ENCODE measurements around the gene SPINK8. TPM values are rescaled to one million over a fixed set of nuclear protein-coding genes. Genes with fewer than 3 reads are reported as not detected.
"Not testable (repeated sequence)": the region's sequence is repeated elsewhere in the genome, so short reads cannot be mapped to it uniquely, and the experiment has no call there.

The SPINK8 gene
- total RNA-seq, 1 donor from 2014 or later, result not detected

DNA sequence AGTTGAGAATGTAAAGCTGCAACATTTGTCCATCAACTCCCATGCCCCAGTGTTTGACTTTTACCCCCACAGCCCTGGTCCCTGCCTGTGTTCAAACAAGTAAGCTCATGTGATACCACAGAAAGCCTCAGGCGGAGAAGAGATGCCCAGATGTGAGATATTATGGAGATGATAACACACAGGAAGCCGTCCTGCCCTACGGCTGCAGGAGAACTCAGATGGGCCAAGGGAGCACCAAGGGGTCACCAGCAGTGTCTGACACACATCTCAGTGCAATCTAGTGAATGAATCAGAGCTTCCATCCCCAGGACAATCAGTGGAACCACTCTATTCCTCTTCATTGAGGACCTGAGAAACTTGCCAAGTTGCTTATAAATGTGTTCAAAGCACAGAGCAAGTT lies 14.0 kb upstream of the SPINK8 start:
- H3K4me3 Mint-ChIP-seq (ENCODE audit: low read depth), result no peak overlapping the region
- no peaks in the 10 kb centered on the region for H3K4me1 Mint-ChIP-seq (ENCODE audit: low read depth)
- peaks cover 35% of the 10 kb centered on the region for H3K27me3 Mint-ChIP-seq (ENCODE audit: low read depth)
- DNase-seq (ENCODE audit: low spot score), result no peak
- H3K27ac Mint-ChIP-seq, result no peak overlapping the region
- no peaks in the 10 kb centered on the region for H3K36me3 Mint-ChIP-seq (ENCODE audit: low read depth)
- no peaks in the 10 kb centered on the region for H3K9me3 Mint-ChIP-seq
- intact Hi-C loops (cut with micrococcal nuclease), result no loop called here

DNA sequence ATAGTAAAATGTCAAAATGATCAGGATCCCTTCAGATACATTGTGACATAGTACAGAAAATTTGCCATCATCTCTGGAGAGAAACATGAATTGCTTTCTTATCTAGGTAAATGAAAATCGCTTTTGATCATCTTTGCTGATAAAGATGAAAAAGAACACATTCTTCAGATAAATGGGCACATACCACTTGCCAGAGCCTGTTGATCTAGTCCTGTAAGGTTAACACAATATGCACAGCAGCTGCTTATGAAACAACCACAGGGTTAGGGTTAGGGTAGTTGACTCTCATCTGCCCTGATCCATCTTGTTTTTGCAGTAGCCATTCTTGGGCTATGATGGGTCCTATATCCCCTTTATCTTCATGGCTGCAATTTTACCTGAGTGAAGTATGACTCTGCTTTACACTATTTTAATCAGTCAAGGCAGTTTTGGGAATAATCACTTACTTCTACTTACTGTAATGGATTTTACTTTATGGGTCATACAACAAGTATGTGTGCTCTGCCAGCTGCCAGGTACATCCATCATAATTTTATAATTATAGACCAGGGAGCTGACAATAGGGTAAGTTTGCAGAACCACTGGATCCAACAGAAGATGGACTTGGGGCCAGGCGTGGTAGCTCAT lies 12.6 kb upstream of the SPINK8 start:
- Mint-ChIP-seq H3K27ac (no peak overlapping the region), H3K27me3 (ENCODE audit: low read depth) (peaks cover 35% of the 10 kb centered on the region), H3K4me3 (ENCODE audit: low read depth) (no peak overlapping the region), H3K9me3 (no peaks in the 10 kb centered on the region), H3K36me3 (ENCODE audit: low read depth) (no peaks in the 10 kb centered on the region), H3K4me1 (ENCODE audit: low read depth) (no peaks in the 10 kb centered on the region)
- intact Hi-C loops (cut with micrococcal nuclease), result no loop called here
- DNase-seq (ENCODE audit: low spot score), result no peak

DNA sequence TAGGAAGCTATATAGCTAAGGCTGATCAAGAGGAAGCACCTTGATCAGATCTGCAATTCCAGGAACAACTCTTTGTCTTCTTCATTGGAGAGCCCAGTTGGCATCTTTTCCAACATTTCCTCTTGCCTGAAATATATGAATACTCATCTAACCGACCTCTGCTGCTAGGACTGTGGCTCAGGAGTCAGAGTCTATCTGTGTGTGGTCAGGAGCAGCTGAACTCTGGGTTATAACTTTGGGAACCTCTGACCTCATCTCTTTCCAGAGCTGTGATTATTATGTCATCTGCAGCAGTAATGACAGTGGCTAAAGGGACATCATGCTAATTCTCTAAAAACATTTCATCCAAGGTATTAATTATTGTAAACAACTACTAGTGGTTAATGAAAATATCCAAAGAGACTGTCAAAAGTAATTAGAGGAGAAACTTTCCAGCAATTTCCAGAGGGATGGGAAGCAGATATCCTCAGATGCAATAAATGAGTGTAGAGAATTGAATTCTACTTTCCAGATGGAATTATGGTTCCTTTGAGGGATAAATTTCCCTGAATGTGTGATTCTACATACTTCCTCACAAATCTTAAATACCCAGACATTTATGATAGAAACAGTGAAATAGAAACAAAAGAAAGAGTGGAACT lies 11.5 kb upstream of the SPINK8 start:
- DNase-seq (ENCODE audit: low spot score), result no peak
- Mint-ChIP-seq H3K36me3 (ENCODE audit: low read depth) (no peaks in the 10 kb centered on the region), H3K4me1 (ENCODE audit: low read depth) (no peaks in the 10 kb centered on the region), H3K27ac (no peak overlapping the region), H3K9me3 (no peaks in the 10 kb centered on the region), H3K27me3 (ENCODE audit: low read depth) (peaks cover 30% of the 10 kb centered on the region), H3K4me3 (ENCODE audit: low read depth) (no peak overlapping the region)
- intact Hi-C loops (cut with micrococcal nuclease), result no loop called here

DNA sequence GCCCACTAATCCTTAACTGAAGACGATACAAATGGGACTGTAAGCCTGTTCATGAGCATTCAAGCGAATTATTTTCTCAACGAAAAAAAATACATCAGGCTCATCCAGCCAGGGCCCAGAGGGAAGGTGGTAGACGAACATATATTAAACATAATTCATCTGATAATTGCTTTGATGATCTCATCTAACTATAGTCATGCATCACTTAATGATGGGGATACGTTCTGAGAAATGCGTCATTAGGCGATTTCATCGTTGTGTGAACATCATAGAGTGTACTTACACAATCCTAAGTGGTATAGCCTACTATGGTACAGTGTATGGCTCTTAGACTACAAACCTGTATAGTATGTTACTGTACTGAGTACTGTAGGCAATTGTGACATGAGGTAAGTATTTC lies 10.0 kb upstream of the SPINK8 start:
- Mint-ChIP-seq H3K27me3 (ENCODE audit: low read depth) (peaks cover 24% of the 10 kb centered on the region), H3K4me3 (ENCODE audit: low read depth) (no peak overlapping the region), H3K36me3 (ENCODE audit: low read depth) (no peaks in the 10 kb centered on the region), H3K27ac (no peak overlapping the region), H3K9me3 (no peaks in the 10 kb centered on the region), H3K4me1 (ENCODE audit: low read depth) (no peaks in the 10 kb centered on the region)
- intact Hi-C loops (cut with micrococcal nuclease), result no loop called here
- DNase-seq (ENCODE audit: low spot score), result no peak

DNA sequence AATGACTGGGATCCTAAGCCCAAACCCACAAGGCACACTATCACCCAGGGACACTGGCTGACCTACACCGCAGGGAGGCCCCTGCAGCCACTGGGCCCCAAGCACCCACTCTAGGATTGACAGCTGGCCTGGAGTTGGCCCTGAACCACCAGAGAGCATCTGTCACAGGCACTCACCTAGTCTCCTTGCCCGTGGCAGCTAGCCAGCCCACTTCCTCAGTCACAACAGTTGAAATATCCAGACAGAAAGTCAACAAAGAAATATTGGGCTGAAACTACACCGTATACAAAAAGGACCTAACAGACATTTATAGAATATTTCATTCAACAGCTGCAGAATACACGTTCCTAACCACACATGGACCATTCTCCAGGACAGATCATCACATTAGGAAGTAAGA lies 5.2 kb upstream of the SPINK8 start:
- Mint-ChIP-seq H3K27me3 (ENCODE audit: low read depth) (peaks cover 23% of the 10 kb centered on the region), H3K4me3 (ENCODE audit: low read depth) (no peak overlapping the region), H3K27ac (no peak overlapping the region), H3K9me3 (no peaks in the 10 kb centered on the region), H3K36me3 (ENCODE audit: low read depth) (no peaks in the 10 kb centered on the region), H3K4me1 (ENCODE audit: low read depth) (no peaks in the 10 kb centered on the region)
- intact Hi-C loops (cut with micrococcal nuclease), result no loop called here
- DNase-seq (ENCODE audit: low spot score), result no peak

DNA sequence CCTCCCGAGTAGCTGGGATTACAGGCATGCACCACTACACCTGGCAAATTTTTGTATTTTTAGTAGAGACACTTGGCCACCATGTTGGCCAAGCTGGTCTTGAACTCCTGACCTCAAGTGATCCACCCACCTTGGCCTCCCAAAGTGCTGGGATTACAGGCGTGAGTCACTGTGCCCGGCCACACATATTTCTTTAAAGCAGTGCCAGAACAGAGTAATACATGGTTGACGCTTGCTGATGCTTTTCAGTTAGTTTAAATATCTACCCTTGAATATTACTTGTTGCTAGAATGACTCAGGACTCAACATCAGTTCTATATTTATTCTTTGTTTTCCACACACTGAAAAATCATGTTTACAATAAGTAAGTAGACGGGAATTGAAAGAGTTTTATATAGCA lies 4.1 kb upstream of the SPINK8 start:
- DNase-seq (ENCODE audit: low spot score); H3K36me3 Mint-ChIP-seq (ENCODE audit: low read depth); intact Hi-C loops (cut with micrococcal nuclease); H3K4me1 Mint-ChIP-seq (ENCODE audit: low read depth); H3K27ac Mint-ChIP-seq; H3K9me3 Mint-ChIP-seq; H3K4me3 Mint-ChIP-seq (ENCODE audit: low read depth): not testable (repeated sequence)
- peaks cover 32% of the 10 kb centered on the region for H3K27me3 Mint-ChIP-seq (ENCODE audit: low read depth)

DNA sequence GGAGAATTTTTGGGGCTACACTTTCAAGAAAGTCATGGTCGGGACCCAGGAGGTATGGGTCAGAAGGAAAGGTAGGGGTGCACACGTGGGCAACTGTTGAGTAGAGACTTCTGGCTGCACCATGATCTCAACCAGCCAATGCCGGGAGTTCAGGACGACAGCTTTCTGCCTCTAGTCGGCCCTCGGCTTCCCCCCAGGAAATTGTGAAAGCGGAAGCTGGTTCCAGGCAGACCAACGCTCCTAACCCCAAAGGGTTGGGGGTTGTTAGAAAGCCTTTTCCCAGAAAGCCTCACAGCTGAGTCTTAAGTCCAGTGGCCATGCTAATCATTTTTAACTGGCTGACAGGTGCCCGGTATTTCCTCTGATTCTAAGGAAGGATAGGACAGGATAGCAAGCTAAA lies 1.8 kb upstream of the SPINK8 start:
- H3K36me3 Mint-ChIP-seq (ENCODE audit: low read depth); intact Hi-C loops (cut with micrococcal nuclease); DNase-seq (ENCODE audit: low spot score); H3K4me1 Mint-ChIP-seq (ENCODE audit: low read depth); H3K9me3 Mint-ChIP-seq; H3K27ac Mint-ChIP-seq; H3K4me3 Mint-ChIP-seq (ENCODE audit: low read depth): not testable (repeated sequence)
- H3K27me3 Mint-ChIP-seq (ENCODE audit: low read depth), result peaks cover 33% of the 10 kb centered on the region

DNA sequence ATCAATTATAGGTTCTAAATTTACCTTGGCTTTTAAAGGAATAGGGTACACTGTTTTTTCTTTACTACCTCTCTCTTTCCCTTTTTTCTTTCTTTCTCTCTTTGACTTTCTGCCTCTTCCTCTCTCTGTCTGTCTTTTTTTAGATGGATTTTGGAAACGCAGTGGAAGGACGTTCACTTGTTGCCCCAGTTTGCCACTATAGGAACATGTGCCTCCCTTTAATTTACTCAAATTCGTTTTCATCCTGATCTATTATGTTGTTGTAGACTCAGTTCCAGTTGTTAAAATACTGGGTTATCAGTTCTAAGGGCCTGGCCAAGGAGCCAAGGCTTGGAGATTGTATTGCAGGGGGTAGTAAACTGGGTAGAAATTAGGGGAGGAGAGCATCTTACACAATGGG lies 1.1 kb upstream of the SPINK8 start:
- H3K27ac Mint-ChIP-seq, result no peak overlapping the region
- H3K9me3 Mint-ChIP-seq, result no peaks in the 10 kb centered on the region
- intact Hi-C loops (cut with micrococcal nuclease), result no loop called here

DNA sequence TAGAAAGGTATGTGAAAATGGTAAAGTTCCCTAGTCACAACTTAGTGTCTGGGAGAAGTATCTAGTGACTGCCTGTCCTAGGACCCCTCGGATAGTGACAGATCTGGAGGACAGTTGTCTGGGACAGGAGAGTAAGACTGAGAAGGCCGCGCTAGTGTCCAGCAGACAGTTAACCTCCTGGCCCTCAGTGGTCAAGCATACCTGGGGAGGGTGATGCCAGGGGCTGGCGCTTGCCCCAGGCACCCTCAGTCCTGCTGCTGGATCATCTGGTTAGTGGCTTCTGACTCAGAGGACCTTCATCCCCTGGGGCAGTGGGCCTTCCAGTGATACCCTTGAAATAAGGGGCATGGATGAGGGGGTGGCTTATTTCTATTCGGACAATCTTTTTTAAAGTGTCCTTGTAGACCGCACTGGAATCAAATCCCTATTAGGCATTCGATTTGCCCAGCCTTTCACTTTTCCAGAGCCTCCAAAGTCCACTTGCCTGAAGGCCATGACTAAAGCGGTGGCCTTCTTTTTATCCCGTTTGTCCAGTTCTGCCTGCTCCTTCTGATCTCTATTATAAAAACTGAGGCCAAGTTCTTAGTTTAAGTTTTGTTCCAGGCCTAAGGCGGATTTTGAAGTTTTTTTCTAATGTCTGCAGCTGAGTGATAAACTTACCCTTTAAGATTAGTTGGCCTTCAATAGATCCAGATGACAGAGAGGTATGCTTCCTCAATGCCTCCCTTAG lies 1.6 kb downstream of the SPINK8 start:
- H3K36me3 Mint-ChIP-seq (ENCODE audit: low read depth); H3K4me3 Mint-ChIP-seq (ENCODE audit: low read depth); H3K4me1 Mint-ChIP-seq (ENCODE audit: low read depth); H3K9me3 Mint-ChIP-seq; intact Hi-C loops (cut with micrococcal nuclease); H3K27ac Mint-ChIP-seq; DNase-seq (ENCODE audit: low spot score): not testable (repeated sequence)
- H3K27me3 Mint-ChIP-seq (ENCODE audit: low read depth), result peaks cover 32% of the 10 kb centered on the region

More for the DNA sequence above, 1.1 kb upstream of the SPINK8 start:
- Mint-ChIP-seq H3K36me3 (ENCODE audit: low read depth) (no peaks in the 10 kb centered on the region), H3K4me1 (ENCODE audit: low read depth) (no peaks in the 10 kb centered on the region), H3K4me3 (ENCODE audit: low read depth) (no peak overlapping the region), H3K27me3 (ENCODE audit: low read depth) (peaks cover 33% of the 10 kb centered on the region)
- DNase-seq (ENCODE audit: low spot score), result no peak

DNA sequence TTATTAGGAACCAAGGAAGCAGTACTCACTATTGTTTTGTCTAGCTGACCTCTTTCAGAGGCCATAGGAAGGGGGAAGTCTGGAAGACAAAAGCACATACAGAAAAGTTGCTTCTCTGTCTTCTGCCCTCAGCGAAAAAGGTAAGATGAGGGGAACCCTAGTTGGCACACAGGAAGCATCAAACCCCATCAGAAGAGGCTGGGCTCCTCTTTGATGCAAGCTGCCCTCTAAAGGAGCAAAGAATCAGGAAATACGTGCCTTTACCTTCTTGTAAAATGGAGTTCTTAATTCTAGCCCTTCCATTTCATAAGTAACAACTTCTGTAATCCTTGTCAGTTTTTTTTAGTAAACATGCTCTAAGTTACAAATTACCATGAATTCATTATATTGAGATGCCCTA lies 12.5 kb downstream of the SPINK8 start:
- Mint-ChIP-seq H3K9me3 (peaks cover 4% of the 10 kb centered on the region), H3K36me3 (ENCODE audit: low read depth) (no peaks in the 10 kb centered on the region), H3K27me3 (ENCODE audit: low read depth) (peaks cover 19% of the 10 kb centered on the region), H3K27ac (no peak overlapping the region), H3K4me3 (ENCODE audit: low read depth) (no peak overlapping the region), H3K4me1 (ENCODE audit: low read depth) (no peaks in the 10 kb centered on the region)
- no peak for DNase-seq (ENCODE audit: low spot score)
- intact Hi-C loops (cut with micrococcal nuclease), result no loop called here

DNA sequence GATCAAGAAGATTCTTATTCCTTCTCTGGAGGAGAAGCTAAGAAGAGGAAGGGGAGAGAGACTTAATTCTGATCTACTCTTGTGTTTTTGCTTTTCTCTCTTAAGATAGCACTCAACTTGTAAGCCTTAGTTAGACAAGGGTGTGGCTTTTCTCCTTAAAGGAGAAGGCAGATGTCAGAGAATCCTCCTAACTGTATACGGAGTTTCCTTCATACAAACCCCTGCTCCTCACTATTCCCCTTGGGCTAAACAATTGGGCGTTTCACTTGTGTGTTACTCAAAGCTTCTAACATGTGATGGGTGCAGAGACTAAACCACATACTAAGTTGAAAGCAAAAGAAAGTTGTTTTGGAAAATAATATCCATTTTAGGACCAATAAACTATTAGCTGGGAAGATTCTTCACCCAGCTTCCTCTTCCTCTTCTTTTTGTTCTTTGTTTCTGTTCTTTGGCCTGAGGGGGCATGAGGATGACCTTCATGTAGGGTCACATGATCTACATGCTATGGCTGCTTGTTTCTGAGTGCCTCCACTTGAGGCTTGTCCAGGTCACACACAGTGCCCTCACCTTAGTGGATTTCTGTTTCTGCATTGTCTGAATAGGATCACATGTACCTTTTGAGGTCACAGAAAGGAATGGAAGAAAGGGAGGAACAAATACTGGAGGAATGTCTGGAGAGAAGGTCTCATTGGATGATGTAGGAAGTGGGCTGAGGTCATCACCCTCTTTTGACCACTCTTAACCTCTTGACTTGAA lies 14.6 kb downstream of the SPINK8 start:
- DNase-seq (ENCODE audit: low spot score), result no peak
- no peak overlapping the region for H3K27ac Mint-ChIP-seq
- H3K9me3 Mint-ChIP-seq, result peaks cover 22% of the 10 kb centered on the region
- no peak overlapping the region for H3K4me3 Mint-ChIP-seq (ENCODE audit: low read depth)
- peaks cover 17% of the 10 kb centered on the region for H3K27me3 Mint-ChIP-seq (ENCODE audit: low read depth)
- intact Hi-C loops (cut with micrococcal nuclease), result no loop called here
- no peaks in the 10 kb centered on the region for H3K36me3 Mint-ChIP-seq (ENCODE audit: low read depth)
- H3K4me1 Mint-ChIP-seq (ENCODE audit: low read depth), result no peaks in the 10 kb centered on the region

DNA sequence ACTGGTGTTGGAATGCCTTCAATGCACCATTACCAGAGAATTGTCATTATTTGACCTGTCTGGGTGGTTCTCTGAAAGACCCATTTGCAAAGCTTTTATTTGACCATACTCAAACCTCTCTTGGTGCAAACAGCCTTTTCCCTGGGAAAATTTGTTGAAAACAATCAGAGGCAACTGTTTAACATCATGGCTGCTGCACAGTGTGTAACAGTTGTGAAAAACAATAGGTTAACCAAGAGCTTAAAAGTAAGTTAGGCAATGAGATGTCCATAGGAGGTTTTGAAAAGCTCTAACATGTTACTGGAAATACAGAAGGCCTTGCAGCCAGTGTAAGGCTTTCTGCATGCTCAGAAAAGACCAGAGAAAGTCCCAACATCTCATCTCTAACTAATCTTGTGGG lies 18.9 kb downstream of the SPINK8 start:
- DNase-seq (ENCODE audit: low spot score), result no peak
- H3K4me1 Mint-ChIP-seq (ENCODE audit: low read depth), result no peaks in the 10 kb centered on the region
- H3K27me3 Mint-ChIP-seq (ENCODE audit: low read depth), result peaks cover 22% of the 10 kb centered on the region
- H3K36me3 Mint-ChIP-seq (ENCODE audit: low read depth), result no peaks in the 10 kb centered on the region
- H3K27ac Mint-ChIP-seq, result no peak overlapping the region
- intact Hi-C loops (cut with micrococcal nuclease), result no loop called here
- H3K9me3 Mint-ChIP-seq, result peaks cover 32% of the 10 kb centered on the region
- H3K4me3 Mint-ChIP-seq (ENCODE audit: low read depth), result no peak overlapping the region
